Mesendoderm (in vitro differentiated cells): ENCODE data around the gene AK5.

Experiments used
- DNase-seq: peaks from one replicate; pipeline ENCODE4 v3.0.0; 2013
- H2AK5ac ChIP-seq: 2 replicates; pipeline ENCODE4 v1.6.1; 2013; ENCODE audit warnings: low read length, inconsistent platforms
- H2BK120ac ChIP-seq: 2 replicates; pipeline ENCODE4 v1.6.1; 2013; ENCODE audit warnings: low read depth, mild to moderate bottlenecking, low read length, moderate library complexity, mixed read lengths
- H2BK15ac ChIP-seq: replicated peaks from 2 replicates; pipeline ENCODE4 v1.6.1; 2013; ENCODE audit warnings: low read depth, mild to moderate bottlenecking, moderate library complexity
- H2BK5ac ChIP-seq: 2 replicates; pipeline ENCODE4 v1.6.1; 2013; ENCODE audit warnings: low read length, inconsistent platforms
- H3K18ac ChIP-seq: 2 replicates; pipeline ENCODE4 v1.6.1; 2013; ENCODE audit warnings: mild to moderate bottlenecking, low read length, mixed read lengths
- H3K23ac ChIP-seq: one replicate; pipeline ENCODE4 v1.6.1; 2013; ENCODE audit warnings: low read length
- H3K27ac ChIP-seq: 2 replicates; pipeline ENCODE4 v1.5.1; 2013; ENCODE audit warnings: low read depth, mild to moderate bottlenecking, inconsistent platforms, low read length, moderate library complexity
- H3K27me3 ChIP-seq: 2 replicates; pipeline ENCODE4 v1.6.1; 2013; ENCODE audit warnings: low read length, control low read depth, mild to moderate bottlenecking, inconsistent platforms; ENCODE audit not compliant: insufficient read depth, poor library complexity
- H3K36me3 ChIP-seq: 2 replicates; pipeline ENCODE4 v1.6.1; 2013; ENCODE audit warnings: low read length, inconsistent platforms; ENCODE audit not compliant: control insufficient read depth, insufficient read depth
- H3K4ac ChIP-seq: one replicate; pipeline ENCODE4 v1.6.1; 2013; ENCODE audit warnings: low read depth, mild to moderate bottlenecking, low read length, moderate library complexity
- H3K4me1 ChIP-seq: 2 replicates; pipeline ENCODE4 v1.6.1; 2013; ENCODE audit warnings: low read depth, low read length, inconsistent platforms; ENCODE audit not compliant: control insufficient read depth
- H3K4me2 ChIP-seq: 2 replicates; pipeline ENCODE4 v1.6.1; 2013; ENCODE audit warnings: low read length
- H3K4me3 ChIP-seq: 2 replicates; pipeline ENCODE4 v1.5.1; 2013; ENCODE audit warnings: mild to moderate bottlenecking, low read length
- H3K56ac ChIP-seq: one replicate; pipeline ENCODE4 v1.6.1; 2013; ENCODE audit warnings: low read length
- H3K79me1 ChIP-seq: 2 replicates; pipeline ENCODE4 v1.6.1; 2013; ENCODE audit warnings: low read length, inconsistent platforms
- H3K79me2 ChIP-seq: 2 replicates; pipeline ENCODE4 v1.6.1; 2013; ENCODE audit warnings: mild to moderate bottlenecking, low read length; ENCODE audit not compliant: control insufficient read depth, insufficient read depth
- H3K9ac ChIP-seq: 2 replicates; pipeline ENCODE4 v1.6.1; 2013; ENCODE audit warnings: low read length, inconsistent platforms
- H4K5ac ChIP-seq: one replicate; pipeline ENCODE4 v1.6.1; 2013; ENCODE audit warnings: low read length
- H4K8ac ChIP-seq: one replicate; pipeline ENCODE4 v1.6.1; 2013; ENCODE audit warnings: low read depth, mild to moderate bottlenecking, control low read depth, low read length, moderate library complexity
- WGBS: extraction: QIAGEN DNeasy Blood & Tissue Kit; methylation state at CpG from one replicate; pipeline ENCODE4 v1.1.7; 2013; ENCODE audit warnings: low lambda C conversion rate, missing lambda C conversion rate; ENCODE audit not compliant: insufficient coverage; ENCODE audit errors: extremely low coverage; 5-methylcytosine and 5-hydroxymethylcytosine counted together

Gene AK5

DNA sequence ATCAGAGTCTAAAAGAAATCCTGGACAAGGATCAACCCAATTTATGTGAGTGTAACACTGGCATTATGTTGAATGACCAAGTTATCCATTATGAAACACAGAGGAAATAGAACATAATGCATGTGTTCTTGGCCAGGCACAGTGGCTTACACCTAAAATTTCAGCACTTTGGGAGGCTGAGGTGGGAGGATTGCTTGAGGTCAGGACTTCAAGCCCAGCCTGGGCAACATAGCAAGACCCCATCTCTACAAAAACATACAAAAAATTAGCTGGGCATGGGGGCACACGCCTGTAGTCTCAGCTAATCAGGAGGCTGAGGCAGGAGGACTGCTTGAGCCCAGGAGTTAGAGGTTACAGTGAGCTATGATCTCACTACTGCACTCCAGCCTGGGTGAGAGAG lies 270.8 kb downstream of the AK5 start:
- Histone ChIP-seq H4K5ac (no peak overlapping the region), H3K27me3 (no peaks in the 10 kb centered on the region), H3K9ac (no peak overlapping the region), H3K4me3 (no peak overlapping the region), H3K79me2 (no peaks in the 10 kb centered on the region), H3K27ac (no peak overlapping the region), H3K18ac (no peak overlapping the region), H2BK120ac (no peak overlapping the region), H3K36me3 (no peaks in the 10 kb centered on the region), H2AK5ac (no peak overlapping the region), H3K4ac (no peak overlapping the region), H3K56ac (no peak overlapping the region), H3K23ac (no peak overlapping the region), H2BK15ac (no peak overlapping the region), H4K8ac (no peak overlapping the region), H3K4me2 (no peak overlapping the region), H3K4me1 (no peaks in the 10 kb centered on the region), H2BK5ac (no peak overlapping the region), H3K79me1 (no peaks in the 10 kb centered on the region)
- no CpG with 5 or more reads among the region's 1 CpG for WGBS
- DNase-seq: no peak

DNA sequence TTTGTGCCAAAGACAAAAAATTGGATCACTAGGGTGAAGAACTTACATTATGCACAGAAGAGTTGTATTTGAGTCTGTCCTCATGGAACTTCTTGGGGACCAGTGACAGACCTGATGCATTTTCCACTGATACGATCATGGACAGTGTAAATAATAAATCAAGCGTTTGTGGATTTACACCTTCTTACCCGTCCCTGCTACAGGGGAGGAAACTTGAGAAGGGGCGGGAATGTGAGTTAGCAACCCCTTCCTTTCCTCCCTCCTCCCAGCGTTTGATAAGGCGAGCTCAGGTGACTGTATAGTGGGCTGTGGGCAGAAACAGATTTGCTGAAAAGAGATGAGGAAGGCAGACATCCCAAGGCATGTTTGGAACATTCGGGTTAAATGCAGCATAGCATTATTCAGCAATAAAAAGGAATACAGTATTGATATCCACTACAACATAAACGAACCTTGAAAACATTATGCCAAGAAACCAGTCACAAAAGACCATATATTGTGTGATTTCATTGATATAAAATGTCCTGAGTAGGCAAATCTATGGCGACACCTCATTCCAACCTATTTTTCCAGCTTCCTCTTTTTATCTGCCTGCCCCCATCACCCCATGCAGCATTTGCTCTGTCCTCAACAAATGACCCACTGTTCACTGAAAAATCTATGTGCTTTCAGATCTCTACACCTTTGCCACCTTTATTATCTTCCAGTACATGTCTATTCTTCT lies 271.9 kb downstream of the AK5 start:
- Histone ChIP-seq H3K9ac (no peak overlapping the region), H2BK5ac (no peak overlapping the region), H2AK5ac (no peak overlapping the region), H3K27me3 (no peaks in the 10 kb centered on the region), H4K5ac (no peak overlapping the region), H3K23ac (no peak overlapping the region), H3K27ac (no peak overlapping the region), H2BK120ac (no peak overlapping the region), H4K8ac (no peak overlapping the region), H3K4me2 (no peak overlapping the region), H3K4me3 (no peak overlapping the region), H3K79me1 (no peaks in the 10 kb centered on the region), H3K36me3 (no peaks in the 10 kb centered on the region), H3K4ac (no peak overlapping the region), H3K56ac (no peak overlapping the region), H3K4me1 (no peaks in the 10 kb centered on the region), H3K18ac (no peak overlapping the region), H2BK15ac (no peak overlapping the region), H3K79me2 (no peaks in the 10 kb centered on the region)
- DNase-seq: no peak
- no CpG with 5 or more reads among the region's 9 CpGs for WGBS

DNA sequence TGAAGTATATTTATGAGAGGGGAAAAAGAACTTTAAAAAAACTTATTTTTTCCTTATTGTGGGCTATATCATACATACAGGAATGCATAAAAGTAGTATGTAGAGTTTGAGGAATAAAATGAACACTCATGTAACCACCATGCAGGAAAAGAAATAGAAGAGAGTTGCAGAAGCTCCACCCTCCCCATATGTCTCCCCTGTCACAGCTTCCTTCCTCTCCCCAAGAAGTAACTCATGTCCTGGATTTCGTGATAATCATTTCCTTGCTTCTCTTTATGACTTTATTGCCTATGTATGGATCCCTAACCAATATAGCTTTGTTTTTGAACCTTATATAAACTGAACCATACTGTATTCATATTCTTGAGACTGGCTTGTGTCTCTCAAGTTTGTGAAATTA lies 274.2 kb downstream of the AK5 start:
- Histone ChIP-seq H3K79me1 (no peaks in the 10 kb centered on the region), H3K4me1 (no peaks in the 10 kb centered on the region)
- no CpG with 5 or more reads among the region's 1 CpG for WGBS

DNA sequence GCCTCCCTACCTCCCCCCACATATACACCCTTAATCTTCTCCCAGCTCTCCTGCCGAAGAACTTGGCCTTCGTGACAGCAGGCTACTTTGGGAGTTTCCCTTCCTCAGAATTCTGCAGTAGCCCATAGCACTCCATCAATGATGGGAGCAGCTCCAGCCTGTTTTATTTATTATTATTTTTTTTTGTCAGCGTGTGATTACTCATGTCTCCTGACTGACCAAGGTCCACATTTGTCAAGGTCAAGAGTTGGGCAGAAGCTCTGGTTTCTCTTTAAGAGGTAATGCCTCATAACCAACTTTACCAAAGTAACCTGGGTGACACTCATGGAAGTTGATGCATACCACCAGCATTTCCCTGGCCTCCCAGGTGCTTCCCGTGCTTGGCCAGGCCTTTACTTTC lies 275.2 kb downstream of the AK5 start:
- no peak overlapping the region for H2BK15ac ChIP-seq
- no peak overlapping the region for H3K27ac ChIP-seq
- no peak overlapping the region for H3K56ac ChIP-seq
- no peaks in the 10 kb centered on the region for H3K79me1 ChIP-seq
- H3K23ac ChIP-seq: no peak overlapping the region
- H3K79me2 ChIP-seq: no peaks in the 10 kb centered on the region
- whole genome bisulfite sequencing: no CpG with 5 or more reads among the region's 4 CpGs
- H3K36me3 ChIP-seq: no peaks in the 10 kb centered on the region
- no peak overlapping the region for H3K18ac ChIP-seq
- no peak overlapping the region for H4K5ac ChIP-seq
- H3K9ac ChIP-seq: no peak overlapping the region
- H3K4ac ChIP-seq: no peak overlapping the region
- H3K4me2 ChIP-seq: no peak overlapping the region
- no peak overlapping the region for H2AK5ac ChIP-seq
- no peak overlapping the region for H4K8ac ChIP-seq
- H3K27me3 ChIP-seq: no peaks in the 10 kb centered on the region
- DNase-seq: no peak
- H3K4me1 ChIP-seq: no peaks in the 10 kb centered on the region
- no peak overlapping the region for H3K4me3 ChIP-seq
- no peak overlapping the region for H2BK120ac ChIP-seq
- no peak overlapping the region for H2BK5ac ChIP-seq

More for the DNA sequence above, 274.2 kb downstream of the AK5 start:
- Histone ChIP-seq H3K4me3 (no peak overlapping the region), H3K23ac (no peak overlapping the region), H4K5ac (no peak overlapping the region), H2BK5ac (no peak overlapping the region), H3K18ac (no peak overlapping the region), H3K27ac (no peak overlapping the region), H3K56ac (no peak overlapping the region), H2BK15ac (no peak overlapping the region), H4K8ac (no peak overlapping the region), H3K27me3 (no peaks in the 10 kb centered on the region), H3K4me2 (no peak overlapping the region), H2AK5ac (no peak overlapping the region), H3K9ac (no peak overlapping the region), H3K4ac (no peak overlapping the region), H3K79me2 (no peaks in the 10 kb centered on the region), H3K36me3 (no peaks in the 10 kb centered on the region), H2BK120ac (no peak overlapping the region)
- no peak for DNase-seq

DNA sequence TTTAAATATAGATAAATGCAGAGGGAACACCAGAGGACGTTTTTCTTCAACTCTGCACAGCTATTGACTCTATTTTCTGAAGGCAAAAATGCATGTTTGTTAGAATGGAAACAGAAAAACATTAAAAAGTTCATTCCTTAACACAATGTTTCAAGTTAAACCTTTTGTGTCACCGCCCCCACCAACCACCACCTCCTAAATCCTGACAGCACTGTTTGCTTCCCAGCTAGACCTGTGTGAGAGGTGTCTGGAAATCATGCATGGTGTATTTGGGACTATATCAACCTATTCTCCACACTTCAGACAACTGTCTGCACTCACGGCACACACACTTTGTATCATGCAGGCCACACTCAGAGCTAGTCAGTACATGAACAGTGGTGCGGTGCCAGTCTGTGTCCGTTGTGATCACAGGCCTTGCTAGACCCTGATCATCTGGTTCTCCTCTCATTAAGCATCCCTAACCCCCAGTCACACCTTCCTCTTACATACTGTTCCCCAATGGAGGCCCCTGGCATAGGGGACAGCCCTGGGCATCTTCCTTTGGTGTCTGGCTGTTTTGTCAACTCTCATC lies 276.9 kb downstream of the AK5 start:
- no peak overlapping the region for H3K18ac ChIP-seq
- no peak overlapping the region for H3K27ac ChIP-seq
- no peak overlapping the region for H2BK15ac ChIP-seq
- H3K27me3 ChIP-seq: no peaks in the 10 kb centered on the region
- no peaks in the 10 kb centered on the region for H3K79me2 ChIP-seq
- H2AK5ac ChIP-seq: no peak overlapping the region
- no peak overlapping the region for H3K4me2 ChIP-seq
- H3K4ac ChIP-seq: no peak overlapping the region
- no peak overlapping the region for H3K23ac ChIP-seq
- H3K4me3 ChIP-seq: no peak overlapping the region
- no peaks in the 10 kb centered on the region for H3K4me1 ChIP-seq
- no peak overlapping the region for H4K5ac ChIP-seq
- no peak overlapping the region for H3K56ac ChIP-seq
- no peak overlapping the region for H4K8ac ChIP-seq
- no peaks in the 10 kb centered on the region for H3K79me1 ChIP-seq
- WGBS: no CpG with 5 or more reads among the region's 5 CpGs
- H3K36me3 ChIP-seq: no peaks in the 10 kb centered on the region
- H2BK120ac ChIP-seq: no peak overlapping the region
- DNase-seq: no peak
- H2BK5ac ChIP-seq: no peak overlapping the region
- no peak overlapping the region for H3K9ac ChIP-seq

DNA sequence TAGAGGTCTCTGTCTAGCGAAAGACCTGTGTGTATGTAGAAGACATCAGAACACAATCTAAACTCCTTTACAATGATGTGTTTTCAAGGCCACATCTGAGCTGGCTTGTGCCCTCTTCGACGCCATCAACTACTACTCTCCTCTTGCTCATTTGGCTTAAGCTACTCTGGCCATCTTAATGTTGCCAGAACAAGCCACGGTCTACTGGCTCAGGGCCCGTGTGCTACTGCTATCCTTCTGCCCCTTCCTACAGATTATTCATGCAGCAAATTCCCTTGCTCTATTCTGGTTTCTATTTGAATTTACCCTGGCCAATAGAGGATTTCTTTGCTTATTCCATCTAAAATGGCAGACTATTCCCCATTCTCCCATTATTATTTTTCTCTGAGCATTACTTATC lies 278.9 kb downstream of the AK5 start:
- no peak overlapping the region for H2BK120ac ChIP-seq
- H3K23ac ChIP-seq: no peak overlapping the region
- H2AK5ac ChIP-seq: no peak overlapping the region
- no peaks in the 10 kb centered on the region for H3K4me1 ChIP-seq
- H3K4ac ChIP-seq: no peak overlapping the region
- DNase-seq: no peak
- no peak overlapping the region for H3K4me3 ChIP-seq
- no peak overlapping the region for H2BK5ac ChIP-seq
- no peaks in the 10 kb centered on the region for H3K79me2 ChIP-seq
- no peak overlapping the region for H4K8ac ChIP-seq
- H4K5ac ChIP-seq: no peak overlapping the region
- no peak overlapping the region for H3K9ac ChIP-seq
- H3K79me1 ChIP-seq: no peaks in the 10 kb centered on the region
- H3K56ac ChIP-seq: no peak overlapping the region
- no peak overlapping the region for H3K4me2 ChIP-seq
- no peak overlapping the region for H3K27ac ChIP-seq
- peaks cover 4% of the 10 kb centered on the region for H3K36me3 ChIP-seq
- H2BK15ac ChIP-seq: no peak overlapping the region
- no peaks in the 10 kb centered on the region for H3K27me3 ChIP-seq
- WGBS: no CpG with 5 or more reads among the region's 5 CpGs
- H3K18ac ChIP-seq: no peak overlapping the region
